ENCODE measurements around the gene MLLT6.

Gene MLLT6

DNA sequence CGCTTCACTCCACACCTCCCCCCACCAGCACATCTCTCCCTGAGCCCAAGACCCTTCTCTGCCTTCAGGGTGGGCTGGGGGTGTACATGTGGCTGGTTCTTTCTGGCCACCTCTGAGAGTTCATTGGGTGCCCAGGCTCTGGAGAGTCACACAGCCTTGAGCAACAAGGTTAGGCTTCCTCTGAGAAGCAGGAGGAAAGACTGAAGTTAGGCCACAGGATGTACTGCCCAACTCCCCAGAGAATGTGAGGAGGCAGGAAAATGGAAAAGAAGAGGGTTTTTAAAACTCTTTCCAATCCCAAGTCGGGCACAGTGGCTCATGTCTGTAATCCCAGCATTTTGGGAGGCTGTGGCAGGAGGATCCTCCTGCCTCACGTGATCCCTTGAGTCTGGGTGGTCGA is 35.7 kb downstream of the MLLT6 start:
- in situ Hi-C loops (cut with MboI; ENCODE audit: low sequenced_read_pairs), result no loop called here

DNA sequence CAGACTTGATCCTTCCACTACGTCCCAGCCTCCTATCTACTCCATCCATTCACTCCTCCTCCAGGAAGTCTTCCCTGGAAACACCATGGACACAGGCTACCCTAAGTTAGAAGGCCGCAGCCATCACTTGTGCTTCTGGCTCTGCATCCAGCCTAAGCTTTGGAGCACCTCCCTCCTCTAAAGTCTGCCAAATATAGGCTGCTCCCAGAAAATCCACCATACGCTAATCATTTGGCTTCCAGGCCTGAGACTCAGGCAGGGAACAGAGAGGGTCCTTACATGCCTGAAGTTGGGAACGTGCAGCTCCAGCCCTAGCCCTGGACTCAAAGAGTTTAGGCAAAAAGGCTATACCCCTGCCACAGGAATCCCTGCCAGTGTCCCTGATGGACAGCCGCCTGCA is 36.4 kb downstream of the MLLT6 start:
- in situ Hi-C loops (cut with MboI; ENCODE audit: low sequenced_read_pairs), result no loop called here

- in situ Hi-C loops (cut with MboI; ENCODE audit: low sequenced_read_pairs), result no loop called here
Measured at GRCh38 chr17:38741921-38742410, 36.9 kb downstream of the MLLT6 start.

DNA sequence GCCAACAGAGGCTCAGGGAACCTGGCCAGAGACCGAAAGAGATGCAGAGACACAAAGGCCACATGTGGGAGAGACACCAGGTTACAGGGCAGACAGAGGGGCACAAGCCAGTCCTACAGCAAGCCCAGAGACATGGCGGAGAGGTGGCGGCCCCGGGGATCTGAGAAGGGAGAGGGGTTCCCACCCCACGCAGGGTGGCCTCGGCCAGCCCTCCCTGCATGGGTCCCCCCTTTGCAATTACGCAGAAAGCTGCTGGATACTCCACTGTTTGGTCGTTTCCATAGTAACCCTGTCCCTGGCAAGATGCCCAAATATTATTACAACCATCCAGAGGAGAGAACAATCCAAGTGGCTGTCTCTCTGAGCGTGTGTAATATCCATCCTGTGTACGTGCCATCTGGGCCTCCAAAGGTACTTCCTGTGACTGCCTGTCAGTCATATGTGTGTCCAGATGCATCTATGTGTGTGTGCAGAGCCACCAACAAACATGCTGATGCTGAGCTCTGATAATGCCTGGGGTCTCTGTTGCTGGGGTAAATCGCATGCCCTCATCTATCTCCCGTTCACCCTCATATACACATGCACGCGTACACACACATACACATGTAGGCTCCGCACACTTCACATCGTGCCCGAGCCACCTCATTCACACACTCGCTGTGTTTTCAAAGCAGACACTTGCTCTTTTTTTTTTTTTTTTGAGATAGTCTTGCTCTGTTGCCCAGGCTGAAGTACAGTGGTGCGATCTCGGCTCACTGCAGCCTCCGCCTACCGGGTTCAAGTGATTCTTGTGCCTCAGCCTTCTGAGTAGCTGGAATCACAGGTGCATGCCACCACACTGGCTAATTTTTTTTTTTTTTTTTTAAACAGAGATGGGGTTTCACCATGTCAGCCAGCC is 37.6 kb downstream of the MLLT6 start:
- in situ Hi-C loops (cut with MboI; ENCODE audit: low sequenced_read_pairs), result no loop called here

DNA sequence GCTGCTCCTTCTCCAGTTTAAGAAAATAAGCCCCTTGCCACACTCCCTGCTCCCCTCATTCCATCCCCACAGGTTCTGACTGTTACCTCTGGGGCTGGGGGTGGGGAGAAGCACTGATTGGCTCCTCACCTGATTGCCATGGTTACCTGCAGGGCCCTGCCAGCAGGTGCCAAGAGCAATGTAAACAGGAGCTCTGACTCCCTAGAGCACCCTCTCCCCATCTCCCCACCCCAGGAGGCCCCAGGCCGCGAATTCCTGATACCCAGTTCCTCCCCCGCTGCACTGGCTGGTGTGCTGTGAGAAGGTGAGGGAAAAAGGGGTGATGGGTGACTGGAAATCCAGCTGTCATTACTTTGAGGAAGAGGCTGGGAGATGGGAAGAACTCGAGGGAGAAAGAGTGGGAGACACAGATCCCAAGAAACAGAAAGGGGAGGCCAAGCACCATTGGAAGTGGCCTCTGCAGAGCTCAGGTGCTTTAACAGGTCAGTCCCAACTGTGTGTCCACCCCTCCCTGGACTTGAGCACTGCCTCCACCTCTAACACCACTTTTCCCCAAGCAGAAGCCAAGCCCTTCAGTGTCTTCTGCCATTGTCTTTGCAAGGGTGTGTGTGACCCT is 38.6 kb downstream of the MLLT6 start:
- in situ Hi-C loops (cut with MboI; ENCODE audit: low sequenced_read_pairs), result no loop called here

GRCh38 chr17:38745545-38745944 is 40.5 kb downstream of the MLLT6 start:
- in situ Hi-C loops (cut with MboI; ENCODE audit: low sequenced_read_pairs), result no loop called here

- in situ Hi-C loops (cut with MboI; ENCODE audit: low sequenced_read_pairs), result no loop called here
Measured at GRCh38 chr17:38746004-38746848, 41.2 kb downstream of the MLLT6 start.

- in situ Hi-C loops (cut with MboI; ENCODE audit: low sequenced_read_pairs), result no loop called here
Measured at GRCh38 chr17:38746849-38747462, 41.9 kb downstream of the MLLT6 start.

DNA sequence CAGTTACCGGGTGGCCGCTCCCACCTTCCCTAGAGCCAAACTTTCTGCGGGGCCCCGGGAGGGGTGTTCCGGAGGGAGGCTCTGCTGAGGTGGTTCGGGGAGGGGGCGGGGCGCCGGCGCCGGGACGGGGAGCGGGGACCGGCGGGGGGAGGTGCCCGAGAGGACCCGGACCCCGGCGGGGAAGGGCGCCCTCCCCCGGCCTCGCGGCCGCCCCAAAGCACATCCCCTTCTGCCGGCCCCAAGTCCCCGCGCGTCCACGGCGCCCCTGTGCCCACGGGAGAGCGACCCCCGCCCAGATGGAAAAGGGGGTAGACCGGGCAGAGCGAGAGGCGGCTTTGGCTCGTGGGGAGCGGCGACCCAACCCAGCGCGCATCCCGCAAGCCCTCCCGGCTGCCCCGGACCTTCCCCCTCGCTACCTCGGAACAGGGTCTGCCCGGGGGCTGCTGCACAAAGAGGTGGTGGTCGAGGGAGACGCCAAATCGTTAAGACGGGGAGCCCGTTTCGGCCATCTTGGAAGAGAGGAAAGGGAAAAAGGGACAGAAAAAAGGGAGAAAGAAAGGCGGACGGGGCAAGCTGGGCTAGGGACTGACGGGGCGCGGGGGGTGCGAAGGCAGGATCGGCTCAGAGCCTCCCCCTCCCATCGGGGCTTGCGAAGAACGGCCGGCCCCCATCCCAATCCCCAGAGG is 42.5 kb downstream of the MLLT6 start:
- in situ Hi-C loops (cut with MboI; ENCODE audit: low sequenced_read_pairs), result no loop called here

- in situ Hi-C loops (cut with MboI; ENCODE audit: low sequenced_read_pairs), result no loop called here
Measured at GRCh38 chr17:38748149-38748891, 43.2 kb downstream of the MLLT6 start, which contains the start of gene PCGF2. Gene PCGF2, minus strand, starts transcription at chr17:38748336. Its CDS starts 7,934 bp downstream, at chr17:38740402.

GRCh38 chr17:38748892-38749222 is 43.8 kb downstream of the MLLT6 start:
- in situ Hi-C loops (cut with MboI; ENCODE audit: low sequenced_read_pairs), result no loop called here

- in situ Hi-C loops (cut with MboI; ENCODE audit: low sequenced_read_pairs), result loop anchor here (10.0 kb wide), 1 partner anchor 65 kb away; no protein-coding TSS in a partner anchor
Measured at GRCh38 chr17:38749223-38750043, 44.4 kb downstream of the MLLT6 start.

- in situ Hi-C loops (cut with MboI; ENCODE audit: low sequenced_read_pairs), result loop anchor here (10.0 kb wide), 1 partner anchor 65 kb away; no protein-coding TSS in a partner anchor
Measured at GRCh38 chr17:38750044-38750311, 44.9 kb downstream of the MLLT6 start.

- in situ Hi-C loops (cut with MboI; ENCODE audit: low sequenced_read_pairs), result loop anchor here (10.0 kb wide), 1 partner anchor 64 kb away; no protein-coding TSS in a partner anchor
Measured at GRCh38 chr17:38750312-38751121, 45.4 kb downstream of the MLLT6 start.

DNA sequence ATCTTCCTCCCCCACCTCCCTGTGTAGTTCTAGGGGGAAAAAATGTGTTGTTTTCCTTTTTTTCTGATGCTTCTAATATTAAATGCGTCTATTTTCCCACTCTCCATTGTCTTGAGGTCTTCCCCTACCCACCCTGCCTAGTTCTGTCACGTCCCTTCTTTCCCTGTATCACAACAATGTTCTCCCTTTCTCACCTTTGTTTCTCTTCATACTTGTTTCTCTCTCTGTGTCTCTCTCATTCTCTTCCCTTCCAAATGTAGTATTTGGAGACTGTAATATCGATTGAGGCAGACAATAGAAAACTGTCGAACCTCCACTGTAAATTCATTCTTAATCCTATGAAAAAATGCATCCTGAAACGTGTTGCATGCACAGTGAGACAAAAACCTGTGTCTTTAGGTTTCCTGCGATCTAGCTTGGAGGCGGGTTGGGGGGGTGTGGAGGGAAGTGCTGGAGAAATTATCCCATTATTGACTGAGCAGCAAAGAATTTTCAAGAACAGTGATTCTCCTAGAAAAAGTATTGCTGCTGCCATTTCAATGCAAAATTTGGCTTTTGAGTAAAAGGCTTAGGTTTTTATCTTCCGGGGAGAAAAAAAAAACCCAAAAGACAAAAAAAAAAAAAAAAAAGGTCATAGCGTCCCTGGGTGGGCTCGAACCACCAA is 46.2 kb downstream of the MLLT6 start:
- in situ Hi-C loops (cut with MboI; ENCODE audit: low sequenced_read_pairs), result loop anchor here (10.0 kb wide), 1 partner anchor 64 kb away; no protein-coding TSS in a partner anchor

DNA sequence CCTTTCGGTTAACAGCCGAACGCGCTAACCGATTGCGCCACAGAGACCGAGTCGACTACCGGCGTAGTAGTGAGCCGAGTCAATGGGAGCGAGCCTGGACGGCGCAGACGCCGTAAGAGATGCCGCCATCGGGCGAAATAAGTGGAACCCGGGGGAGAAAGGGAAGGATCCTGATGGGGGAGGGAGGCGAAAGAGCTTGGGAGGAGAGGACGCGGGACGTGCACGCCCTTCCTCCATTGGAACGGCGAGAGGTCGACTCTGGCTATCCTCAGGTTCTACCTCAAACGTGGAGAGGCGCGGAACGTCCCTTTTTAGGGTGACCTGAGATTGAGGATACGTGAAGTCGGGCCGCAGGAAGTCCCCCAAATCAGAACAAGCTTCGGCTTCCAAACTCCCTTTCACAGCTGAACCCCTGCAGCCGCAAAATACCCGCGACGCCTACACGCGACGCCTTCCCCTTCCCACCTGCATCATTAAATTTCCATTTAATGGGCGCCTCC is 46.8 kb downstream of the MLLT6 start:
- in situ Hi-C loops (cut with MboI; ENCODE audit: low sequenced_read_pairs), result loop anchor here (10.0 kb wide), 1 partner anchor 63 kb away; no protein-coding TSS in a partner anchor

Data from HL-60/S4 treated with phorbol 12-myristate 13-acetate at 8.2 ng/mL for 4 days and 3 days (cell line).